Measurements from ENCODE around the gene GSTM4. TPM values are rescaled to one million over a fixed set of nuclear protein-coding genes. Genes with fewer than 3 reads are reported as not detected.
A peak's percentile ranks its signal among the peaks of the same experiment; 100 is the strongest.

The GSTM4 gene
- total and polyA plus RNA-seq, 2 donors (not counting 1 experiment from before 2014, with no cell fraction given): 28.6 to 56.5 TPM

GRCh38 chr1:109627692-109628399, 28.1 kb upstream of the GSTM4 start:
- intact Hi-C loops (cut with micrococcal nuclease): no loop called here
- no peaks in the 10 kb centered on the region for H3K27me3 ChIP-seq (replicated peaks in 1 of 4; ENCODE audit: control extremely low read depth in 1 of 4, control insufficient read depth in 3 of 4, insufficient read depth in 4 of 4, low read length in 3 of 4)
- no peak overlapping the region for H3K4me3 ChIP-seq (ENCODE audit: control extremely low read depth in 1 of 5, extremely low read depth in 1 of 5, insufficient read depth in 1 of 5, low read depth in 2 of 5, low read length in 4 of 5)
- Mint-ChIP-seq H3K4me1 (peaks cover 28% of the 10 kb centered on the region), H3K27me3 (no peaks in the 10 kb centered on the region), H3K27ac (no peak overlapping the region), H3K4me3 (no peak overlapping the region), H3K9me3 (ENCODE audit: insufficient read depth) (no peaks in the 10 kb centered on the region)
- H3K36me3 ChIP-seq (replicated peaks in 1 of 2; ENCODE audit: control extremely low read depth in 1 of 2, control insufficient read depth in 1 of 2, extremely low read depth in 1 of 2, insufficient read depth in 2 of 2, low read length in 1 of 2): peaks cover 0 to 50% of the 10 kb centered on the region in 2 experiments
- H2AFZ ChIP-seq (ENCODE audit: insufficient read depth, low read depth, low read length, poor library complexity, severe bottlenecking): no peak overlapping the region
- H3K4me2 ChIP-seq (replicated peaks; ENCODE audit: low read depth, low read length, poor library complexity, severe bottlenecking): no peak overlapping the region
- no peak for ATAC-seq (ENCODE audit: low read depth)
- peaks cover 8% of the 10 kb centered on the region for H4K20me1 ChIP-seq (ENCODE audit: control insufficient read depth, insufficient read depth, low read length, poor library complexity, severe bottlenecking)
- POLR2A ChIA-PET: interaction anchor here (0.6 kb wide), 1 partner anchor 1965 kb away, joined by 3 read pairs; no protein-coding TSS in a partner anchor
- TF ChIP-seq CTCF (IDR thresholded peaks at IDR 0.05) (no peak), EZH2 (IDR thresholded peaks at IDR 0.05; ENCODE audit: borderline replicate concordance, insufficient read depth, low read depth, low read length, poor library complexity, severe bottlenecking) (no peak)
- peaks cover 21 to 23% of the 10 kb centered on the region in 2 donors for H3K4me1 ChIP-seq (ENCODE audit: control insufficient read depth in 2 of 2, insufficient read depth in 2 of 2, low read length in 2 of 2)
- H3K79me2 ChIP-seq (ENCODE audit: control insufficient read depth, insufficient read depth, low read length): peaks cover 11% of the 10 kb centered on the region
- no peak overlapping the region for H3K27ac ChIP-seq (ENCODE audit: low read length in 2 of 2)
- CTCF ChIA-PET: interaction anchor here (0.9 to 16.5 kb wide), 7 partner anchors 8 to 84 kb away, joined by 3 to 276 read pairs (median 16); partner anchors contain the start of genes AMPD2, GNAI3, GNAT2 and GPR61
- H3K9ac ChIP-seq (ENCODE audit: low read length): no peak overlapping the region
- 92% methylated on average over 23 of the region's 23 CpGs for WGBS (ENCODE audit: insufficient coverage)
- DNase-seq: peak; percentile 8
- no peaks in the 10 kb centered on the region for H3K9me3 ChIP-seq (ENCODE audit: control extremely low read depth in 1 of 3, control insufficient read depth in 2 of 3, insufficient read depth in 1 of 3, low read length in 2 of 3)

Measured in B cell (primary cell).